H9 (cell line): ENCODE results near the gene OOSP4B. TPM values are rescaled to one million over a fixed set of nuclear protein-coding genes. Genes with fewer than 3 reads are reported as not detected.

Experiments
- DNase-seq: peaks from one replicate; pipeline ENCODE4 v3.0.0-alpha.2; 2017
- H2AFZ ChIP-seq: one replicate; pipeline ENCODE4 v1.6.1; 2013; ENCODE audit warnings: mild to moderate bottlenecking, low read length, control low read depth, moderate library complexity
- H2AK5ac ChIP-seq: 2 replicates; pipeline ENCODE4 v1.6.1; 2013; ENCODE audit warnings: low read length, control low read depth, mixed read lengths; ENCODE audit not compliant: insufficient read length
- H2BK120ac ChIP-seq: one replicate; pipeline ENCODE4 v1.6.1; 2013; ENCODE audit warnings: low read depth, mild to moderate bottlenecking, low read length, control low read depth, inconsistent platforms; ENCODE audit not compliant: poor library complexity, severe bottlenecking
- H2BK12ac ChIP-seq: 2 replicates; pipeline ENCODE4 v1.6.1; 2013; ENCODE audit warnings: low read length, control low read depth, mixed read lengths, low read depth; ENCODE audit not compliant: insufficient read length
- H2BK15ac ChIP-seq: 2 replicates; pipeline ENCODE4 v1.6.1; 2013; ENCODE audit warnings: low read depth, low read length, control low read depth
- H2BK20ac ChIP-seq: one replicate; pipeline ENCODE4 v1.6.1; 2013; ENCODE audit warnings: low read depth, mild to moderate bottlenecking, low read length, control low read depth, inconsistent platforms; ENCODE audit not compliant: poor library complexity, severe bottlenecking
- H2BK5ac ChIP-seq: 2 replicates; pipeline ENCODE4 v1.6.1; 2013; ENCODE audit warnings: low read length, control low read depth, mixed read lengths; ENCODE audit not compliant: insufficient read length
- H3K14ac ChIP-seq: 2 replicates; pipeline ENCODE4 v1.6.1; 2013; ENCODE audit warnings: low read length, control low read depth; ENCODE audit not compliant: insufficient read depth
- H3K18ac ChIP-seq: 2 replicates; pipeline ENCODE4 v1.6.1; 2013; ENCODE audit warnings: low read depth, mild to moderate bottlenecking, mixed read lengths, low read length, control low read depth; ENCODE audit not compliant: insufficient read length
- H3K23ac ChIP-seq: 2 replicates; pipeline ENCODE4 v1.6.1; 2013; ENCODE audit warnings: low read length, control low read depth, mixed read lengths, low read depth; ENCODE audit not compliant: insufficient read length
- H3K23me2 ChIP-seq: 2 replicates; pipeline ENCODE4 v1.6.1; 2013; ENCODE audit warnings: low read depth, mild to moderate bottlenecking, mixed read lengths, low read length, control low read depth; ENCODE audit not compliant: insufficient read length, poor library complexity, severe bottlenecking
- H3K27ac ChIP-seq: 2 replicates; pipeline ENCODE4 v1.5.1; 2013; ENCODE audit warnings: low read length, control low read depth, mixed read lengths, low read depth; ENCODE audit not compliant: insufficient read length
- H3K27me3 ChIP-seq: 2 replicates; pipeline ENCODE4 v1.6.1; 2013; ENCODE audit warnings: low read length, control low read depth, inconsistent platforms; ENCODE audit not compliant: insufficient read depth
- H3K4ac ChIP-seq: 2 replicates; pipeline ENCODE4 v1.6.1; 2013; ENCODE audit warnings: low read depth, mild to moderate bottlenecking, control low read depth, inconsistent platforms, low read length, moderate library complexity
- H3K4me1 ChIP-seq: 2 replicates; pipeline ENCODE4 v1.6.1; 2013; ENCODE audit warnings: low read length, control low read depth, inconsistent platforms; ENCODE audit not compliant: insufficient read depth
- H3K4me2 ChIP-seq: 2 replicates; pipeline ENCODE4 v1.6.1; 2013; ENCODE audit warnings: low read length, control low read depth, mixed read lengths; ENCODE audit not compliant: insufficient read length, insufficient read depth
- H3K56ac ChIP-seq: 2 replicates; pipeline ENCODE4 v1.6.1; 2013; ENCODE audit warnings: low read depth, mild to moderate bottlenecking, mixed read lengths, low read length, control low read depth; ENCODE audit not compliant: insufficient read length
- H3K79me1 ChIP-seq: 2 replicates; pipeline ENCODE4 v1.6.1; 2013; ENCODE audit warnings: low read depth, mild to moderate bottlenecking, moderate library complexity, low read length, control low read depth, inconsistent platforms; ENCODE audit not compliant: insufficient read depth, poor library complexity, severe bottlenecking
- H3K79me2 ChIP-seq: 2 replicates; pipeline ENCODE4 v1.6.1; 2013; ENCODE audit warnings: low read length, control low read depth, inconsistent platforms; ENCODE audit not compliant: insufficient read depth
- H3K9ac ChIP-seq: 2 replicates; pipeline ENCODE4 v1.6.1; 2013; ENCODE audit warnings: low read length, control low read depth, mixed read lengths; ENCODE audit not compliant: insufficient read length; ENCODE audit errors: extremely low read depth
- H3K9me3 ChIP-seq: one replicate; pipeline ENCODE4 v1.6.1; 2013; ENCODE audit warnings: low read depth, low read length, inconsistent platforms; ENCODE audit not compliant: control insufficient read depth
- H3T11ph ChIP-seq: one replicate; pipeline ENCODE4 v1.6.1; 2013; ENCODE audit warnings: mild to moderate bottlenecking, low read length, control low read depth, inconsistent platforms
- H4K20me1 ChIP-seq: one replicate; pipeline ENCODE4 v1.6.1; 2013; ENCODE audit not compliant: control insufficient read depth, insufficient read length, insufficient read depth
- H4K5ac ChIP-seq: 2 replicates; pipeline ENCODE4 v1.6.1; 2013; ENCODE audit warnings: low read depth, mild to moderate bottlenecking, mixed read lengths, low read length, control low read depth; ENCODE audit not compliant: insufficient read length
- H4K8ac ChIP-seq: replicated peaks from 2 replicates; pipeline ENCODE4 v1.6.1; 2013; ENCODE audit warnings: low read length, control low read depth, mixed read lengths, low read depth; ENCODE audit not compliant: insufficient read length
- H4K91ac ChIP-seq: 2 replicates; pipeline ENCODE4 v1.6.1; 2013; ENCODE audit warnings: low read depth, mild to moderate bottlenecking, moderate library complexity, mixed read lengths, low read length, control low read depth; ENCODE audit not compliant: insufficient read length
- H3K27ac Mint-ChIP-seq, 3 experiments: 2 replicates in 2 of 3; 3 replicates in 1 of 3; pipeline ENCODE4 v1.8.0; 2020 to 2021; ENCODE audit warnings: mixed read lengths in 3 of 3, mild to moderate bottlenecking in 1 of 3, moderate library complexity in 1 of 3
- H3K27me3 Mint-ChIP-seq: 2 replicates; pipeline ENCODE4 v1.8.0; 2021; ENCODE audit warnings: low read depth, mild to moderate bottlenecking, moderate library complexity, mixed read lengths
- H3K36me3 Mint-ChIP-seq, 3 experiments: 2 replicates in 2 of 3; 3 replicates in 1 of 3; pipeline ENCODE4 v1.8.0; 2020 to 2021; ENCODE audit warnings: low read depth in 3 of 3, mixed read lengths in 3 of 3; ENCODE audit not compliant: insufficient read depth in 1 of 3
- H3K4me1 Mint-ChIP-seq, 2 experiments: 2 replicates each; pipeline ENCODE4 v1.8.0; 2020; ENCODE audit warnings: mixed read lengths in 2 of 2
- H3K4me3 Mint-ChIP-seq, 2 experiments: 2 replicates in 1 of 2; 3 replicates in 1 of 2; pipeline ENCODE4 v1.8.0; 2020 to 2021; ENCODE audit warnings: mild to moderate bottlenecking in 2 of 2, mixed read lengths in 2 of 2, moderate library complexity in 1 of 2
- H3K9me3 Mint-ChIP-seq, 2 experiments: 2 replicates in 1 of 2; 3 replicates in 1 of 2; pipeline ENCODE4 v1.8.0; 2020; ENCODE audit warnings: mild to moderate bottlenecking in 2 of 2, mixed read lengths in 2 of 2, moderate library complexity in 1 of 2
- CTCF ChIP-seq: fragments of 200-600 bp; sonication (generic); conservative IDR thresholded peaks from 3 replicates; pipeline ENCODE4 v1.8.0; 2021; ENCODE audit warnings: antibody characterized with exemption, mild to moderate bottlenecking
- WGBS: extraction: QIAGEN DNeasy Blood & Tissue Kit; methylation state at CpG from one replicate; pipeline ENCODE4 v1.1.7; 2013; ENCODE audit warnings: missing lambda C conversion rate, low lambda C conversion rate, mixed read lengths; ENCODE audit not compliant: insufficient read length; ENCODE audit errors: extremely low coverage; 5-methylcytosine and 5-hydroxymethylcytosine counted together
- total RNA-seq: library from RNA; stranded (reverse); gene quantifications from 2 replicates; pipeline ENCODE4 v1.2.1, GENCODE V29; 2021

OOSP4B gene
- total RNA-seq, 1 experiment from 2014 or later, result not detected

- peaks cover 0 to 3% (median 0%) of the 10 kb centered on the region in 3 experiments; a peak in 1 of 7 replicates for H3K36me3 Mint-ChIP-seq
- Histone ChIP-seq H3K14ac (no peak overlapping the region), H3T11ph (no peak overlapping the region), H4K91ac (no peak overlapping the region), H3K56ac (no peak overlapping the region), H2AFZ (no peak overlapping the region), H2AK5ac (no peak overlapping the region), H3K27ac (no peak overlapping the region), H2BK5ac (no peak overlapping the region), H2BK15ac (no peak overlapping the region), H3K79me2 (no peaks in the 10 kb centered on the region), H4K20me1 (no peaks in the 10 kb centered on the region), H3K18ac (no peak overlapping the region), H2BK20ac (no peak overlapping the region), H4K5ac (no peak overlapping the region), H3K4me1 (no peaks in the 10 kb centered on the region), H3K4me2 (no peak overlapping the region), H3K23ac (no peak overlapping the region), H3K79me1 (no peaks in the 10 kb centered on the region), H3K23me2 (no peaks in the 10 kb centered on the region), H3K4ac (no peak overlapping the region), H3K9me3 (no peaks in the 10 kb centered on the region), H4K8ac (no peak overlapping the region), H3K9ac (no peak overlapping the region), H3K27me3 (no peaks in the 10 kb centered on the region; the same call in 1 of the 2 replicates), H2BK120ac (no peak overlapping the region), H2BK12ac (no peak overlapping the region)
- H3K4me1 Mint-ChIP-seq, result no peaks in the 10 kb centered on the region
- no peak for TF ChIP-seq CTCF
- H3K27ac Mint-ChIP-seq, result no peak overlapping the region
- no peak for DNase-seq
- H3K4me3 Mint-ChIP-seq, result no peak overlapping the region
- H3K27me3 Mint-ChIP-seq, result no peaks in the 10 kb centered on the region
- WGBS, result no CpG with 5 or more reads among the region's 1 CpG
- H3K9me3 Mint-ChIP-seq, result peaks cover 0 to 3% of the 10 kb centered on the region in 2 experiments; a peak in 1 of 5 replicates
Measured at GRCh38 chr11:60065801-60066200, 48.8 kb downstream of the OOSP4B start.
